ENCODE data around the gene PUS1. TPM values are rescaled to one million over a fixed set of nuclear protein-coding genes. Genes with fewer than 3 reads are reported as not detected.
"Not testable (repeated sequence)": the region's sequence is repeated elsewhere in the genome, so short reads cannot be mapped to it uniquely, and the experiment has no call there.

PUS1 gene
- total RNA-seq, 1 donor from 2014 or later, result 19.6 TPM

GRCh38 chr12:131959116-131959515 lies 30.0 kb downstream of the PUS1 start:
- DNase-seq (ENCODE audit: low spot score) (no peak), ATAC-seq (no peak)

GRCh38 chr12:131959641-131960589 lies 30.8 kb downstream of the PUS1 start:
- DNase-seq (ENCODE audit: low spot score) (no peak), ATAC-seq (no peak)

- ATAC-seq; DNase-seq (ENCODE audit: low spot score): not testable (repeated sequence)
Observed at GRCh38 chr12:131960590-131961325, 31.7 kb downstream of the PUS1 start.

GRCh38 chr12:131961328-131961727 lies 32.3 kb downstream of the PUS1 start:
- ATAC-seq; DNase-seq (ENCODE audit: low spot score): not testable (repeated sequence)

GRCh38 chr12:131962069-131962468 lies 33.0 kb downstream of the PUS1 start:
- ATAC-seq, result no peak
- DNase-seq (ENCODE audit: low spot score), result no peak

GRCh38 chr12:131963381-131963780 lies 34.3 kb downstream of the PUS1 start:
- DNase-seq (ENCODE audit: low spot score) (no peak), ATAC-seq (no peak)

GRCh38 chr12:131965073-131965472 lies 36.0 kb downstream of the PUS1 start:
- no peak for ATAC-seq

GRCh38 chr12:131971226-131971625 lies 42.1 kb downstream of the PUS1 start:
- no peak for ATAC-seq

More at GRCh38 chr12:131965073-131965472, 36.0 kb downstream of the PUS1 start:
- no peak for DNase-seq (ENCODE audit: low spot score)

GRCh38 chr12:131975228-131975627 lies 46.2 kb downstream of the PUS1 start:
- DNase-seq (ENCODE audit: low spot score) (no peak), ATAC-seq (no peak)

More at GRCh38 chr12:131971226-131971625, 42.1 kb downstream of the PUS1 start:
- no peak for DNase-seq (ENCODE audit: low spot score)

GRCh38 chr12:131979606-131980005 lies 50.5 kb downstream of the PUS1 start:
- no peak for ATAC-seq
- DNase-seq (ENCODE audit: low spot score), result no peak

GRCh38 chr12:131980263-131980662 lies 51.2 kb downstream of the PUS1 start:
- ATAC-seq, result no peak

GRCh38 chr12:131981388-131981787 lies 52.3 kb downstream of the PUS1 start:
- ATAC-seq, result no peak
- DNase-seq (ENCODE audit: low spot score), result no peak

More at GRCh38 chr12:131980263-131980662, 51.2 kb downstream of the PUS1 start:
- DNase-seq (ENCODE audit: low spot score), result no peak

GRCh38 chr12:131982041-131982440 lies 53.0 kb downstream of the PUS1 start:
- no peak for DNase-seq (ENCODE audit: low spot score)

GRCh38 chr12:131983026-131983425 lies 54.0 kb downstream of the PUS1 start:
- DNase-seq (ENCODE audit: low spot score), result no peak
- no peak for ATAC-seq

More at GRCh38 chr12:131982041-131982440, 53.0 kb downstream of the PUS1 start:
- no peak for ATAC-seq

GRCh38 chr12:131983554-131983953 lies 54.5 kb downstream of the PUS1 start:
- DNase-seq (ENCODE audit: low spot score), result no peak
- no peak for ATAC-seq

- ATAC-seq, result no peak
- DNase-seq (ENCODE audit: low spot score), result no peak
Observed at GRCh38 chr12:131984334-131984733, 55.3 kb downstream of the PUS1 start.

- not testable (repeated sequence) for DNase-seq (ENCODE audit: low spot score); ATAC-seq
Observed at GRCh38 chr12:131985510-131985875, 56.4 kb downstream of the PUS1 start.

GRCh38 chr12:131986361-131986760 lies 57.3 kb downstream of the PUS1 start:
- DNase-seq (ENCODE audit: low spot score) (no peak), ATAC-seq (no peak)

GRCh38 chr12:131986910-131987309 lies 57.8 kb downstream of the PUS1 start:
- DNase-seq (ENCODE audit: low spot score) (no peak), ATAC-seq (no peak)

- DNase-seq (ENCODE audit: low spot score), result no peak
- no peak for ATAC-seq
Observed at GRCh38 chr12:131987552-131987951, 58.5 kb downstream of the PUS1 start.

GRCh38 chr12:131988054-131988796 lies 59.1 kb downstream of the PUS1 start:
- ATAC-seq, result no peak
- DNase-seq (ENCODE audit: low spot score), result no peak

Data from left lobe of liver (tissue), 2 donors.